Endodermal cell (in vitro differentiated cells): ENCODE data around the gene BAZ1A. TPM values are rescaled to one million over a fixed set of nuclear protein-coding genes. Genes with fewer than 3 reads are reported as not detected.

Source experiments
- DNase-seq: peaks from one replicate; pipeline ENCODE4 v3.0.0-alpha.2; 2017
- H3K27ac ChIP-seq: 2 replicates; pipeline ENCODE4 v1.5.1; 2013; ENCODE audit warnings: mild to moderate bottlenecking, low read depth, low read length, moderate library complexity
- H3K27me3 ChIP-seq: 2 replicates; pipeline ENCODE4 v1.6.1; 2013; ENCODE audit warnings: mild to moderate bottlenecking, low read length, moderate library complexity; ENCODE audit not compliant: insufficient read depth, control insufficient read depth, poor library complexity, severe bottlenecking
- H3K36me3 ChIP-seq: 2 replicates; pipeline ENCODE4 v1.7.0; 2013; ENCODE audit warnings: mild to moderate bottlenecking, low read length, moderate library complexity; ENCODE audit not compliant: control insufficient read depth, insufficient read depth
- H3K4me1 ChIP-seq: one replicate; pipeline ENCODE4 v1.7.0; 2013; ENCODE audit warnings: low read length; ENCODE audit not compliant: control insufficient read depth, insufficient read depth
- H3K4me3 ChIP-seq: 2 replicates; pipeline ENCODE4 v1.5.1; 2013; ENCODE audit warnings: mild to moderate bottlenecking, low read length, moderate library complexity
- H3K9ac ChIP-seq: 2 replicates; pipeline ENCODE4 v1.6.1; 2013; ENCODE audit warnings: mild to moderate bottlenecking, low read length, moderate library complexity; ENCODE audit not compliant: poor library complexity, severe bottlenecking; ENCODE audit errors: extremely low read depth
- H3K9me3 ChIP-seq: 2 replicates; pipeline ENCODE4 v1.6.1; 2013; ENCODE audit warnings: mild to moderate bottlenecking, low read length, moderate library complexity; ENCODE audit not compliant: control insufficient read depth
- H3K27ac Mint-ChIP-seq: 2 replicates; pipeline ENCODE4 v1.8.0; 2020; ENCODE audit warnings: mixed read lengths
- H3K27me3 Mint-ChIP-seq: 2 replicates; pipeline ENCODE4 v1.8.0; 2021; ENCODE audit warnings: mild to moderate bottlenecking, mixed read lengths; ENCODE audit not compliant: insufficient read depth
- H3K36me3 Mint-ChIP-seq: 2 replicates; pipeline ENCODE4 v1.8.0; 2020; ENCODE audit warnings: low read depth, mixed read lengths
- H3K4me1 Mint-ChIP-seq: 2 replicates; pipeline ENCODE4 v1.8.0; 2020; ENCODE audit warnings: mixed read lengths
- H3K4me3 Mint-ChIP-seq: 2 replicates; pipeline ENCODE4 v1.8.0; 2020; ENCODE audit warnings: mild to moderate bottlenecking, moderate library complexity, mixed read lengths
- H3K9me3 Mint-ChIP-seq: 2 replicates; pipeline ENCODE4 v1.8.0; 2020; ENCODE audit warnings: mild to moderate bottlenecking, mixed read lengths
- whole genome bisulfite sequencing, 2 experiments: methylation state at CpG; one replicate each; pipeline versions ENCODE4 v1.1.5 to v1.1.7; 2013; ENCODE audit warnings: missing lambda C conversion rate in 2 of 2, mixed read lengths in 1 of 2; ENCODE audit not compliant: insufficient coverage in 1 of 2, insufficient read length in 1 of 2; 5-methylcytosine and 5-hydroxymethylcytosine counted together
- total RNA-seq, 2 donors: library from RNA; stranded (reverse); fragmentation: NEBNext Ultra II Directional in 1 of 2; extraction: Animal tissue kit (Norgen Biotek cat#: 25700) in 1 of 2; gene quantifications; 2 replicates in 1 of 2; 3 replicates in 1 of 2; pipeline ENCODE4 v1.2.1, GENCODE V29; 2021
- TF ChIP-seq, protein P1 (sequence below): fragments of 200-600 bp; sonication (generic); conservative IDR thresholded peaks from 2 replicates; pipeline ENCODE4 v1.5.0; 2021; ENCODE audit warnings: antibody characterized with exemption, mild to moderate bottlenecking

Gene BAZ1A
- total RNA-seq, 2 donors from 2014 or later = 22.3 to 23.3 TPM

GRCh38 chr14:34858765-34859164, 16.4 kb downstream of the BAZ1A start:
- H3K9me3 ChIP-seq = no peaks in the 10 kb centered on the region
- no peak overlapping the region for H3K27ac Mint-ChIP-seq
- no peak overlapping the region for H3K9ac ChIP-seq
- DNase-seq = no peak
- H3K27ac ChIP-seq = no peak overlapping the region
- TF ChIP-seq, protein P1, sequence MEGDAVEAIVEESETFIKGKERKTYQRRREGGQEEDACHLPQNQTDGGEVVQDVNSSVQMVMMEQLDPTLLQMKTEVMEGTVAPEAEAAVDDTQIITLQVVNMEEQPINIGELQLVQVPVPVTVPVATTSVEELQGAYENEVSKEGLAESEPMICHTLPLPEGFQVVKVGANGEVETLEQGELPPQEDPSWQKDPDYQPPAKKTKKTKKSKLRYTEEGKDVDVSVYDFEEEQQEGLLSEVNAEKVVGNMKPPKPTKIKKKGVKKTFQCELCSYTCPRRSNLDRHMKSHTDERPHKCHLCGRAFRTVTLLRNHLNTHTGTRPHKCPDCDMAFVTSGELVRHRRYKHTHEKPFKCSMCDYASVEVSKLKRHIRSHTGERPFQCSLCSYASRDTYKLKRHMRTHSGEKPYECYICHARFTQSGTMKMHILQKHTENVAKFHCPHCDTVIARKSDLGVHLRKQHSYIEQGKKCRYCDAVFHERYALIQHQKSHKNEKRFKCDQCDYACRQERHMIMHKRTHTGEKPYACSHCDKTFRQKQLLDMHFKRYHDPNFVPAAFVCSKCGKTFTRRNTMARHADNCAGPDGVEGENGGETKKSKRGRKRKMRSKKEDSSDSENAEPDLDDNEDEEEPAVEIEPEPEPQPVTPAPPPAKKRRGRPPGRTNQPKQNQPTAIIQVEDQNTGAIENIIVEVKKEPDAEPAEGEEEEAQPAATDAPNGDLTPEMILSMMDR = no peak
- no peak overlapping the region for H3K4me3 Mint-ChIP-seq
- 93 to 95% methylated on average over 1 to 2 of the region's 2 CpGs for WGBS, 2 experiments
- H3K4me1 Mint-ChIP-seq = no peaks in the 10 kb centered on the region
- no peak overlapping the region for H3K4me3 ChIP-seq
- H3K4me1 ChIP-seq = no peaks in the 10 kb centered on the region
- H3K9me3 Mint-ChIP-seq = no peaks in the 10 kb centered on the region
- H3K27me3 ChIP-seq = no peaks in the 10 kb centered on the region
- no peaks in the 10 kb centered on the region for H3K27me3 Mint-ChIP-seq
- peaks cover 65% of the 10 kb centered on the region for H3K36me3 ChIP-seq
- H3K36me3 Mint-ChIP-seq = peaks cover 25% of the 10 kb centered on the region

- Histone ChIP-seq H3K9me3 (no peaks in the 10 kb centered on the region), H3K9ac (no peak overlapping the region), H3K36me3 (peaks cover 74% of the 10 kb centered on the region), H3K4me3 (no peak overlapping the region), H3K27ac (no peak overlapping the region), H3K4me1 (no peaks in the 10 kb centered on the region), H3K27me3 (no peaks in the 10 kb centered on the region)
- DNase-seq = no peak
- H3K9me3 Mint-ChIP-seq = no peaks in the 10 kb centered on the region
- no peak overlapping the region for H3K4me3 Mint-ChIP-seq
- peaks cover 34% of the 10 kb centered on the region for H3K36me3 Mint-ChIP-seq
- 94 to 96% methylated on average over 5 to 6 of the region's 7 CpGs for WGBS, 2 experiments
- TF ChIP-seq, protein P1 = no peak
- H3K27me3 Mint-ChIP-seq = no peaks in the 10 kb centered on the region
- H3K4me1 Mint-ChIP-seq = no peaks in the 10 kb centered on the region
- no peak overlapping the region for H3K27ac Mint-ChIP-seq
Measured at GRCh38 chr14:34857689-34858449, 17.3 kb downstream of the BAZ1A start.

- H3K4me3 ChIP-seq = no peak overlapping the region
- Mint-ChIP-seq H3K4me1 (no peaks in the 10 kb centered on the region), H3K4me3 (no peak overlapping the region), H3K27me3 (no peaks in the 10 kb centered on the region), H3K36me3 (peaks cover 40% of the 10 kb centered on the region), H3K9me3 (no peaks in the 10 kb centered on the region), H3K27ac (no peak overlapping the region)
- H3K4me1 ChIP-seq = no peaks in the 10 kb centered on the region
- TF ChIP-seq, protein P1 = no peak
- no peaks in the 10 kb centered on the region for H3K27me3 ChIP-seq
- H3K27ac ChIP-seq = no peak overlapping the region
- H3K9me3 ChIP-seq = no peaks in the 10 kb centered on the region
- H3K9ac ChIP-seq = no peak overlapping the region
- H3K36me3 ChIP-seq = peaks cover 63% of the 10 kb centered on the region
- DNase-seq = no peak
Measured at GRCh38 chr14:34853041-34853440, 22.1 kb downstream of the BAZ1A start.
